Stimulated activated CD8-positive, alpha-beta memory T cell treated with anti-CD3 and anti-CD28 coated beads, Interleukin-12 subunit alpha, Interleukin-12 subunit beta, amount 100 ng/mL, for 1 hour (primary cell): ENCODE data around the gene KIF26B.
"Not testable (repeated sequence)": the region's sequence is repeated elsewhere in the genome, so short reads cannot be mapped to it uniquely, and the experiment has no call there.

Source experiments
- DNase-seq: peaks from one replicate; pipeline ENCODE4 v3.0.0-alpha.2; 2020; ENCODE audit warnings: low read depth

KIF26B gene

DNA sequence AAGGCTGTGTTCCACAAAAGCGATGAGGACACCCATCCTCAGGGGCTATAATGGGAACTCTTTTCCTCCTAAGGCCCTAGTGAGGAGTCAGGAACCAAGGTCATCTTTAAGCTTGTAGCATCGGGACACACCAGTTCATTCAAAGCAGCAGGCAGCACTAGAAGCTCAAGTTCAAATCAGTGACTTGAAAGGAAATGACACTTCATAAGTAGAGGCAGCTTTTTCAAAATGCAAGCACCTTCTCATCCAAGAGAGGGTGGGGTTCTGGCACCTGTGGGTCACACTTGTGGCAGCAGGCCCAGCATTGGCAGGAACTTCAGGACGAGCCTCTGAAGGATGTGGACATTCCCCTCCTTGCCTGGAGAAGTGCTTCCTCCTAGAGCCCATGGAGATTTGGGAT lies 496.3 kb downstream of the KIF26B start:
- DNase-seq, result no peak

- no peak for DNase-seq
These were observed 497.3 kb downstream of the KIF26B start for GRCh38 chr1:245652116-245652515.

DNA sequence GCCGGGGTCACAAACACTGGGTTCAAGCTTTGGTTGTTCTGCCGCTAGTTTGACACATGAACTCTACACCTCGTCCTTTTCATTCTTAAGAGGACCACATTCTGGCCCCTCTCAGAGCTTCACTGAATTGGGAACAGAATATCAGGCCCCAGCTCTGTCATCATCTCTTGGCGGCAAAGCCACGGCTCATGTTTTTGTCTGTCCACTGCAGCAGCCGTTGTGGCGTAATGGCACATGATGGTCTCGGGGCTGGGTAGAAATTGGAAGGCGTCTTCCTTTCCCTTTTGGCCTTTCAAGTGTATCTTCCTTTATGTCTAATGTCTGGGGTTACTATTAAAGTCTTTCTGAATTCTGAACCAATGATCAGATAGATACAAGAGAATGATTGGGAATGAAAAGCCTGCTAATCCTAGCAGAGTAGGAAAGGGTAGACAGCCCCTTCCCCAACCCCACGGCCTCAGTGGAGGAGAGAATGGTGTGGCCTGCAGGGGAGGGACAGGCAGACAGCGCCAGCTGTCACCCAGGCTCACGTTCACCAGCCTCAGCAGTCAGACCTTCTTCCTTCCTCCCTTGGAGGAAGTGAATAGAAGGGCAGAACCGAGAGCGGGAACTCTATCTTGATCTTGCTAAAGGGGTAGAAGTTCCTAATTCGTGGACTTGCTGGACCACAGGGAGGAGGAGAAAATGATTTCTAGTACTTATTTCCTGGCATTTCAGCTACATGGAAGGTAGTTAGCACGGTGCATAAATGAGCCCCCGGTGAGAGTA lies 498.1 kb downstream of the KIF26B start:
- DNase-seq, result no peak

GRCh38 chr1:245654460-245655050 lies 499.8 kb downstream of the KIF26B start:
- no peak for DNase-seq

DNA sequence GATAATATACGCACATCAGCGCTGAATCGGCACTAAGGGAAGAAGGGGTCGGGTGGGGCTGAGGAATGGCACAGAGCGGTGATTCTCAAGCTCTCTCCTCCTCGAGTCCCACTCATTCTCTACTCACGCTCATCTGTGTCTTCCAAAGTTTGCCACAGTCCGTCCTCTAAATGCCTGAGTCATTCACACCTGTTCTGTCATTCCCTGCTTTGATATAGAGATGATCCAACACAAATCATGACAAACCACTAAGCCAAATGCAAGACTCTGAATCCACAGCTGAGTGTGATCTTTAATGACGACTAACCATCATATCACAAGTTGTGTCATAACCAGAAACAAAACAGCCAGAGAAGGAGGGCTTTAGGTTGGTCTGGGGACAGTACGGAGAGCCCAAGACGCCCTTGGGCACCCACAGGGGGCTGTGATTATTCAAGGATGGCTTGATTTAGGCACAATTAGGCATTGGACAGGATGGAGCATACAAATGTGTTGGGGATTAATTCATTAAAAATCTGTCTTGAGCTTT lies 501.5 kb downstream of the KIF26B start:
- DNase-seq, result no peak

- no peak for DNase-seq
These were observed 502.6 kb downstream of the KIF26B start for GRCh38 chr1:245657371-245657770.

- no peak for DNase-seq
These were observed 508.6 kb downstream of the KIF26B start for GRCh38 chr1:245663373-245663772.

GRCh38 chr1:245663841-245664240 lies 509.1 kb downstream of the KIF26B start:
- no peak for DNase-seq

GRCh38 chr1:245666412-245666811 lies 511.6 kb downstream of the KIF26B start:
- no peak for DNase-seq

GRCh38 chr1:245671349-245671748 lies 516.6 kb downstream of the KIF26B start:
- no peak for DNase-seq

DNA sequence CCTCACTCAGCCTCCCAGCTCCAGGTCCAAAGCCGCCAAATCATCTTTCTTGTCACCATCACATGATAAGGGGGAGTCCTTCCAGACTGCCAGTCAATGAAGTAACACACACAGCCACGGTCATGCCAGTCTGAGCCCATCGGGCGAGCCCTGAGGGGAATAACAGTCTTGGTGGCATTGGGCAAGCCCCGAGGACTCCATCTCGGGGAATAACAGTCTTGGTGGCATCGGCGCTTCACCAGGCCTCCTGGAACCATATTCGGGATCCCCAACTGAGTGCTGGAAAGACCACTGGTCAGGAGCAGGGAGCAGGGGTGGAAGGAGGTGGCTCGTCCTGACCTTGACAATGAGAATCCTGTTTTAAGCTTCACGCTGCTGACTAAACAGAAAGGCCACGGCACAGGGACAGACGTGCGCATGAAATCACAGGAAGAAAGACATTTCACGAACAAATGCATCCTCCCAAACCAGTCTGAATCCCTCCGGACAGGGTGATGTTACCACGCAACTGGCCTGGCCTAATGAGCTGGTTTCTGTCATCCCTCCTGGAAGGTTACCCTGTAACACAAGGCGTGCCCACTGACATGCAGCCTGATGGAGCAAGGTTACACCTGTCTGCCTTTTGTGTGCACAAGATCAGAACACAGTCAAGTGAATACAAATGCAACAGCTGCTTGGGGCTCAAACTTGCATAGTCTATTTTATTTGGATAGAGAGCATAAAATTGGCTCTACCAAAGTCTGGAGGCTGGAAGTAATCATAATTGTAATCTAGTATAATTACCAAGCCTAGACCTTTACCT lies 517.4 kb downstream of the KIF26B start:
- no peak for DNase-seq

DNA sequence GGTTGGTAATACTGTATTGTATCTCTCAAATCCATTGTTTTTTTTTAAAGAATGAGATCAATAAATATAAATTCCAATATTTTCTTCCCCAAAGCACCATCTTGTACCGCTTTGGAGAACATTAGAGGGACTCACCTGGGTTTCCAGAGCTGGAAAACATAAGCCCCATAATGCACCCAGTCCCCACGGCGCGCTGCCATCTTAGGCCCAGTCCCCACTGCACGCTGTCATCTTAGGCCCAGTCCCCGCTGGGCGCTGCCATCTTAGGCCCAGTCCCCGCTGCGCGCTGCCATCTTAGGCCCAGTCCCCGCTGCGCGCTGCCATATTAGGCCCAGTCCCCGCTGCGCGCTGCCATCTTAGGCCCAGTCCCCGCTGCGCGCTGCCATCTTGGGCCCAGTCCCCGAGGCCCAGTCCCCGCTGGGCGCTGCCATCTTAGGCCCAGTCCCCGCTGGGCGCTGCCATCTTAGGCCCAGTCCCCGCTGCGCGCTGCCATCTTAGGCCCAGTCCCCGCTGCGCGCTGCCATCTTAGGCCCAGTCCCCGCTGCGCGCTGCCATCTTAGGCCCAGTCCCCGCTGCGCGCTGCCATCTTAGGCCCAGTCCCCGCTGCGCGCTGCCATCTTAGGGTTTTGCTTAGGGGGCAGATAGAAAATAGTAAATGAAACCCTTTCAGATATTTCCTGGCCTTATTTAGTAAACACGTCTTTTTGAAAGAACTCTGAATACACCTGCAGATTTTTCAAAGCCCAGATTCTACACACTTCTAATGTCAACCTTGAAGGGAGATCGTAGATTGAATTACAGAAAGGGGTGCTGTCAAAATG lies 518.3 kb downstream of the KIF26B start:
- not testable (repeated sequence) for DNase-seq

- no peak for DNase-seq
These were observed 519.2 kb downstream of the KIF26B start for GRCh38 chr1:245673881-245674414.

- DNase-seq, result no peak
These were observed 522.9 kb downstream of the KIF26B start for GRCh38 chr1:245677461-245678240.

GRCh38 chr1:245678860-245679411 lies 524.2 kb downstream of the KIF26B start:
- no peak for DNase-seq

GRCh38 chr1:245679821-245680780 lies 525.3 kb downstream of the KIF26B start:
- no peak for DNase-seq

DNA sequence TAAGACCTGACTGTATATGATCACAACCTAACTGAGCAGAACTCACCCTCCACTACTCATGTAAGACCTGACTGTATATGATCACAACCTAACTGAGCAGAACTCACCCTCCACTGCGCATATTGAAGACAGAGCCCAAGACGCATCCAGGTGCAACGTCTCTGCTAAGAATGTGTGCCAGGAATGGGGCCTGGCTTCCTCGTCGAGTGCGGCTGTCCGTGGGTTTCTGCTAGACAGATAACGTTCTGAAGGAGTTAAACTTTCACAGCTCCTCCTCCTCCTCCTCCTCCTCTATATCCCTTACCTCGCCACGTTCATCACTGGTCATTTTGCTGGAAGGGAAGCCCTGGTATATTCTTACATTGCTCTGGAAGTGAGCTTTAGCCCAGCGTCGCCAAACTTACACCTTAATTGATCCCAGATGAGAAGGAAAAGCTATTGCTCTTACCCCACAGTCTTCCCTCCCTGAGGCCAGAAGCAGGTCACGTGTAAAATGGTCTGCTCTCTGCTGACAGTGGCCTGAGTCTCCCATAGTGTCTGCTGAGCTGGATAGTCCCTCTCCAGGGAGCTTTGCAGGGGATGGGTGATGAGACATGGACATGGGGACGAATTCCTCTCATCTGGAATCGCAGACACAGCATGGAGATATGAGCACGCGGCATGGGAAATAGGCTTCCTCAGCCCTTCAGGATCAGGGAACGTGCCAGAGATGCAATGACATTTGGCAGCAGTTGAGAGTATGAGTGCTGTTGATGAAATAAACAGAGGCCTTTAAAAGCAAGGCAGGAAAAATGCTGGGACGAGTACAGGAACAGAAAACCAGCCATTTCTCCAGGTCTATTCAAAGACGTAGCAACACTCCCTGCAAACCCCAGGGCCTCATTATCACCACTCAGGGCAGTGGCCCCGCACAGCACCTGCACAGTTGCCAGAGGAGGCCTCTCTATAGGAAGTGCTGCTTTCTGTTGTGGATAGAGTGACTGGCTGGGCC lies 528.1 kb downstream of the KIF26B start:
- no peak for DNase-seq

- no peak for DNase-seq
These were observed 528.9 kb downstream of the KIF26B start for GRCh38 chr1:245683676-245684075.
